LHCN-M2 (cell line): ENCODE data around the gene FOLR2. TPM values are rescaled to one million over a fixed set of nuclear protein-coding genes. Genes with fewer than 3 reads are reported as not detected.

Experiments
- DNase-seq: peaks from one replicate; pipeline ENCODE4 v3.0.0-alpha.2; 2012; ENCODE audit warnings: low read depth
- total RNA-seq: library from RNA; depleted of rRNA; stranded (reverse); fragments of >200 nt; gene quantifications from 2 replicates; pipeline ENCODE4 v1.2.3, GENCODE V29; 2014; rRNA removed

FOLR2 gene
- total RNA-seq, 1 experiment from 2014 or later = not detected

DNA sequence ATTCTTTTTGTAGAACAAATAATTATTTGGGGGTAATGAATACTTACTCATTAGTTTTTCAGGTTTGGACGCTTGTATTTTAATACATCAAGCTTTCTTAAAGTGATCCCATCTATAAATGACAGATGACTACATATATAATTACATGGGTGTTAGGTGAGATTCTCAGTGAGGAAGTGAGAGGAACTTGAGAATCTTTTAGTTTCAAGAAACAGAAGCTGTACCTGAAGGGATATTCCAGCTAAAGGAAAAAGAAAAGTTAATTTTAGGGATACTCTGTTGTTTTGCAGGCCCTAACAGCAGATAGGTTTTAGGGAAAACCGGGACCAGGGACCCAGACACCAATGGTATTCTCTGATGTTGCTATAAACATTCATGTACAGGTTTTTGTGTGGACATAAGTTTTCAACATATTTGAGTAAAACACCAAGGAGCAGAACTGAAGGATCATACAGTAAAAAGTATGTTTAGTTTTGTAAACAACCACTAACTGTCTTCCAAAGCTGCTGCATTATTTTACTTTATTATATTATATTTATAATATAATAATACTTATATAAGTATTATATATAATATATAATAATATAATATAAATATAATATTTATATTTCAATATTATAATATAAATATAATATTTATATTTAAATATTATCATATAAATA, 51.5 kb downstream of the FOLR2 start:
- no peak for DNase-seq

Other genes starting within 250 kb of the FOLR2 start
- 0.90 and 1.8 TPM in 2 replicates for gene IL18BP, start 217.9 kb upstream of the FOLR2 start, total RNA-seq
- 120 and 132 TPM in 2 replicates for gene NUMA1, start 136.3 kb upstream of the FOLR2 start, total RNA-seq
- gene LRRC51, start 135.9 kb upstream of the FOLR2 start, total RNA-seq = 6.4 and 7.8 TPM in 2 replicates
- gene LAMTOR1, start 113.5 kb upstream of the FOLR2 start, total RNA-seq = 150 and 155 TPM in 2 replicates
- not detected in 2 replicates for gene TOMT, start 110.9 kb upstream of the FOLR2 start, total RNA-seq
- gene ANAPC15, start 104.1 kb upstream of the FOLR2 start, total RNA-seq = 33.9 and 42.8 TPM in 2 replicates
- not detected in 2 replicates for gene FOLR3, start 81.1 kb upstream of the FOLR2 start, total RNA-seq
- gene FOLR1, start 24.7 kb upstream of the FOLR2 start, total RNA-seq = 0.17 TPM in 1 of 2 replicates, not detected in the other
- 72.8 and 140 TPM in 2 replicates for gene INPPL1, start 8.0 kb downstream of the FOLR2 start, total RNA-seq
- not detected in 2 replicates for gene PHOX2A, start 27.4 kb downstream of the FOLR2 start, total RNA-seq
- 37.5 and 38.7 TPM in 2 replicates for gene CLPB, start 217.7 kb downstream of the FOLR2 start, total RNA-seq